GM21619 (cell line): ENCODE results near the gene CEP76.
"Not testable (repeated sequence)": the region's sequence is repeated elsewhere in the genome, so short reads cannot be mapped to it uniquely, and the experiment has no call there.

Experiments used
- ATAC-seq: cut with Tn5 transposase; IDR thresholded peaks from one replicate; pipeline ENCODE4 v1.9.1; 2021; ENCODE audit not compliant: unreplicated experiment

CEP76 gene

GRCh38 chr18:12645254-12645653, 57.3 kb downstream of the CEP76 start:
- no peak for ATAC-seq

GRCh38 chr18:12643756-12644155, 58.8 kb downstream of the CEP76 start:
- not testable (repeated sequence) for ATAC-seq

- ATAC-seq, result no peak
Measured at GRCh38 chr18:12640881-12641200, 61.7 kb downstream of the CEP76 start.

- ATAC-seq, result no peak
Measured at GRCh38 chr18:12639990-12640880, 62.3 kb downstream of the CEP76 start.

- no peak for ATAC-seq
Measured at GRCh38 chr18:12638644-12639124, 63.8 kb downstream of the CEP76 start.

GRCh38 chr18:12637901-12638643, 64.5 kb downstream of the CEP76 start:
- ATAC-seq, result no peak

GRCh38 chr18:12637393-12637792, 65.1 kb downstream of the CEP76 start:
- no peak for ATAC-seq

GRCh38 chr18:12631831-12632477, 70.6 kb downstream of the CEP76 start:
- ATAC-seq, result no peak

GRCh38 chr18:12630136-12630535, 72.4 kb downstream of the CEP76 start:
- no peak for ATAC-seq

GRCh38 chr18:12628706-12629702, 73.5 kb downstream of the CEP76 start:
- ATAC-seq, result no peak

GRCh38 chr18:12627199-12627598, 75.3 kb downstream of the CEP76 start:
- ATAC-seq, result not testable (repeated sequence)

GRCh38 chr18:12625241-12625640, 77.3 kb downstream of the CEP76 start:
- ATAC-seq, result no peak
